H1 (cell line): Measurements from ENCODE around the gene SSX2IP. TPM values are rescaled to one million over a fixed set of nuclear protein-coding genes. Genes with fewer than 3 reads are reported as not detected.

Experiments
- CREB1 ChIP-seq: IDR thresholded peaks from 2 replicates; pipeline ENCODE4 v1.6.1; 2012; ENCODE audit warnings: inconsistent platforms
- KDM1A ChIP-seq: fragments of 200-600, 300-600 bp; sonication (generic); IDR thresholded peaks from 2 replicates; pipeline ENCODE4 v1.7.1; 2016; ENCODE audit warnings: mild to moderate bottlenecking, low read length, borderline replicate concordance
- KDM4A ChIP-seq: IDR thresholded peaks from one replicate; pipeline ENCODE4 v1.7.1; 2012; ENCODE audit warnings: low read depth, mild to moderate bottlenecking, moderate library complexity, low read length, inconsistent platforms; ENCODE audit not compliant: severe bottlenecking
- MAFK ChIP-seq: IDR thresholded peaks from 2 replicates; pipeline ENCODE4 v1.6.1; 2012; ENCODE audit warnings: low read depth, mild to moderate bottlenecking, improper control_type of control experiment, low read length
- NANOG ChIP-seq: IDR thresholded peaks from 2 replicates; pipeline ENCODE4 v1.6.1; 2011; ENCODE audit warnings: low read length, low read depth, mild to moderate bottlenecking, inconsistent platforms; ENCODE audit not compliant: insufficient read depth, poor library complexity, severe bottlenecking
- PHF8 ChIP-seq: fragments of 200-600 bp; sonication (generic); conservative IDR thresholded peaks from 2 replicates; pipeline ENCODE4 v1.7.1; 2012; ENCODE audit warnings: low read depth, mild to moderate bottlenecking, inconsistent platforms, low read length, moderate library complexity
- SIX5 ChIP-seq: IDR thresholded peaks from 2 replicates; pipeline ENCODE4 v1.6.1; 2011; ENCODE audit warnings: mild to moderate bottlenecking, low read depth, low read length
- SP1 ChIP-seq: IDR thresholded peaks from 2 replicates; pipeline ENCODE4 v1.6.1; 2011; ENCODE audit warnings: low read depth, low read length
- SP4 ChIP-seq: IDR thresholded peaks from 2 replicates; pipeline ENCODE4 v1.6.1; 2012; ENCODE audit warnings: low read length, inconsistent platforms
- TAF1 ChIP-seq: IDR thresholded peaks from 2 replicates; pipeline ENCODE4 v1.6.1; 2011; ENCODE audit warnings: mild to moderate bottlenecking, low read depth, low read length
- polyA plus RNA-seq, 7 experiments: library from polyadenylated mRNA; depleted of rRNA in 3 of 7; stranded (reverse) in 5 of 7; unstranded in 2 of 7; fragments of >200 nt in 5 of 7; fragments of 200-250 nt in 2 of 7; gene quantifications; 1 replicate in 5 of 7; 2 replicates in 1 of 7; 4 replicates in 1 of 7; pipeline versions ENCODE4 v1.2.1 to v1.2.3, GENCODE V29; 2011 to 2013; ENCODE audit warnings: missing spikeins in 2 of 7, mixed read lengths in 2 of 7
- total RNA-seq: library from RNA; stranded (reverse); fragmentation: NEBNext Ultra II Directional; extraction: Animal tissue kit (Norgen Biotek cat#: 25700); gene quantifications from 2 replicates; pipeline ENCODE4 v1.2.1, GENCODE V29; 2021
- TF ChIP-seq, protein P1 (sequence below): fragments of 300-600 bp; sonication (generic); IDR thresholded peaks from 2 replicates; pipeline ENCODE4 v1.7.1; 2012; ENCODE audit warnings: low read length, moderate library complexity, mild to moderate bottlenecking, inconsistent platforms; ENCODE audit not compliant: insufficient replicate concordance

SSX2IP gene
- total and polyA plus RNA-seq, 2 of the 8 experiments (the other 6 are each of a cell fraction or from before 2014, with no cell fraction given), result 4.0 to 31.3 TPM

DNA sequence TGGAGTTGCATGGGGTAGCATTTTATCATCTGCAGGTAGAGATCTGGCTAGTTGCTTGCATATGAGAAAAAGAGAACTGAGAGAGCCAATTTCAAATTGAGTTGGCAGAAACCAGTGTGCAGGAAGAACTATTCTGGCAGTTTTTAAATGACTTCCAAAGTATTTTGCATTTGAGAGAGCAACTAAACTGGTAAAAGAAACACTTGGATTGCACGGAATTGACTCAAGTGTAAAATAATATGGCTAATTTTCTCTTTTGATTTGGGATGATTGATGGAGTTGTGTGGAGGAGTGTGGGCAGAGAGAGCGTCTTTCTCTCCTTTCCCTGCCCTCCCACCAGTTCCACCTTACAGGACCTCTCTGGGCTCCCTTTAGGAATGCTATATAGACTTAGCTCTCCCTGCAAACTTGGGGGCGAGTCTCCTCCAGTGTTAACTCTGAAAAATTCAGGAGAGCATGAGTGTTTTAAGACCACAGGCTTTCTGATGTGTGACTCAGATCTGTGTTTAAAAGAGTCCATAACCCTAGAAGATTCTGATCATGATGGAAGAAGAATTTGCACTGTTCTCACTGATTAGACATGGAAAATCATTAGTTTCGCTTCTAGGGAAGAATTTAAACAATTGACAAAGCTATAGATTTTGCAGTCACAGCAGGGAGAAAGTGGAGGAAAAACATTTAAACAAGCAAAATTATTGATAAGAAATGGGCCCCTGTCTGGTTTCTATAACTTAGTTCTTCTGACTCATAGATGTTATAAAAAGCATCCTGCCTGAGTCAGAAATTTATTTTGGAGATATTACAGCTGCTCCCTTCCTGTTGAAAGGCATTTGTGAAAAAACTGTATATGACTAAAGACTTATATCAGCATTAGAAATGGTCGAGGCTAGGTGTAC, 91.2 kb downstream of the SSX2IP start (continued):
- TF ChIP-seq, protein P1, sequence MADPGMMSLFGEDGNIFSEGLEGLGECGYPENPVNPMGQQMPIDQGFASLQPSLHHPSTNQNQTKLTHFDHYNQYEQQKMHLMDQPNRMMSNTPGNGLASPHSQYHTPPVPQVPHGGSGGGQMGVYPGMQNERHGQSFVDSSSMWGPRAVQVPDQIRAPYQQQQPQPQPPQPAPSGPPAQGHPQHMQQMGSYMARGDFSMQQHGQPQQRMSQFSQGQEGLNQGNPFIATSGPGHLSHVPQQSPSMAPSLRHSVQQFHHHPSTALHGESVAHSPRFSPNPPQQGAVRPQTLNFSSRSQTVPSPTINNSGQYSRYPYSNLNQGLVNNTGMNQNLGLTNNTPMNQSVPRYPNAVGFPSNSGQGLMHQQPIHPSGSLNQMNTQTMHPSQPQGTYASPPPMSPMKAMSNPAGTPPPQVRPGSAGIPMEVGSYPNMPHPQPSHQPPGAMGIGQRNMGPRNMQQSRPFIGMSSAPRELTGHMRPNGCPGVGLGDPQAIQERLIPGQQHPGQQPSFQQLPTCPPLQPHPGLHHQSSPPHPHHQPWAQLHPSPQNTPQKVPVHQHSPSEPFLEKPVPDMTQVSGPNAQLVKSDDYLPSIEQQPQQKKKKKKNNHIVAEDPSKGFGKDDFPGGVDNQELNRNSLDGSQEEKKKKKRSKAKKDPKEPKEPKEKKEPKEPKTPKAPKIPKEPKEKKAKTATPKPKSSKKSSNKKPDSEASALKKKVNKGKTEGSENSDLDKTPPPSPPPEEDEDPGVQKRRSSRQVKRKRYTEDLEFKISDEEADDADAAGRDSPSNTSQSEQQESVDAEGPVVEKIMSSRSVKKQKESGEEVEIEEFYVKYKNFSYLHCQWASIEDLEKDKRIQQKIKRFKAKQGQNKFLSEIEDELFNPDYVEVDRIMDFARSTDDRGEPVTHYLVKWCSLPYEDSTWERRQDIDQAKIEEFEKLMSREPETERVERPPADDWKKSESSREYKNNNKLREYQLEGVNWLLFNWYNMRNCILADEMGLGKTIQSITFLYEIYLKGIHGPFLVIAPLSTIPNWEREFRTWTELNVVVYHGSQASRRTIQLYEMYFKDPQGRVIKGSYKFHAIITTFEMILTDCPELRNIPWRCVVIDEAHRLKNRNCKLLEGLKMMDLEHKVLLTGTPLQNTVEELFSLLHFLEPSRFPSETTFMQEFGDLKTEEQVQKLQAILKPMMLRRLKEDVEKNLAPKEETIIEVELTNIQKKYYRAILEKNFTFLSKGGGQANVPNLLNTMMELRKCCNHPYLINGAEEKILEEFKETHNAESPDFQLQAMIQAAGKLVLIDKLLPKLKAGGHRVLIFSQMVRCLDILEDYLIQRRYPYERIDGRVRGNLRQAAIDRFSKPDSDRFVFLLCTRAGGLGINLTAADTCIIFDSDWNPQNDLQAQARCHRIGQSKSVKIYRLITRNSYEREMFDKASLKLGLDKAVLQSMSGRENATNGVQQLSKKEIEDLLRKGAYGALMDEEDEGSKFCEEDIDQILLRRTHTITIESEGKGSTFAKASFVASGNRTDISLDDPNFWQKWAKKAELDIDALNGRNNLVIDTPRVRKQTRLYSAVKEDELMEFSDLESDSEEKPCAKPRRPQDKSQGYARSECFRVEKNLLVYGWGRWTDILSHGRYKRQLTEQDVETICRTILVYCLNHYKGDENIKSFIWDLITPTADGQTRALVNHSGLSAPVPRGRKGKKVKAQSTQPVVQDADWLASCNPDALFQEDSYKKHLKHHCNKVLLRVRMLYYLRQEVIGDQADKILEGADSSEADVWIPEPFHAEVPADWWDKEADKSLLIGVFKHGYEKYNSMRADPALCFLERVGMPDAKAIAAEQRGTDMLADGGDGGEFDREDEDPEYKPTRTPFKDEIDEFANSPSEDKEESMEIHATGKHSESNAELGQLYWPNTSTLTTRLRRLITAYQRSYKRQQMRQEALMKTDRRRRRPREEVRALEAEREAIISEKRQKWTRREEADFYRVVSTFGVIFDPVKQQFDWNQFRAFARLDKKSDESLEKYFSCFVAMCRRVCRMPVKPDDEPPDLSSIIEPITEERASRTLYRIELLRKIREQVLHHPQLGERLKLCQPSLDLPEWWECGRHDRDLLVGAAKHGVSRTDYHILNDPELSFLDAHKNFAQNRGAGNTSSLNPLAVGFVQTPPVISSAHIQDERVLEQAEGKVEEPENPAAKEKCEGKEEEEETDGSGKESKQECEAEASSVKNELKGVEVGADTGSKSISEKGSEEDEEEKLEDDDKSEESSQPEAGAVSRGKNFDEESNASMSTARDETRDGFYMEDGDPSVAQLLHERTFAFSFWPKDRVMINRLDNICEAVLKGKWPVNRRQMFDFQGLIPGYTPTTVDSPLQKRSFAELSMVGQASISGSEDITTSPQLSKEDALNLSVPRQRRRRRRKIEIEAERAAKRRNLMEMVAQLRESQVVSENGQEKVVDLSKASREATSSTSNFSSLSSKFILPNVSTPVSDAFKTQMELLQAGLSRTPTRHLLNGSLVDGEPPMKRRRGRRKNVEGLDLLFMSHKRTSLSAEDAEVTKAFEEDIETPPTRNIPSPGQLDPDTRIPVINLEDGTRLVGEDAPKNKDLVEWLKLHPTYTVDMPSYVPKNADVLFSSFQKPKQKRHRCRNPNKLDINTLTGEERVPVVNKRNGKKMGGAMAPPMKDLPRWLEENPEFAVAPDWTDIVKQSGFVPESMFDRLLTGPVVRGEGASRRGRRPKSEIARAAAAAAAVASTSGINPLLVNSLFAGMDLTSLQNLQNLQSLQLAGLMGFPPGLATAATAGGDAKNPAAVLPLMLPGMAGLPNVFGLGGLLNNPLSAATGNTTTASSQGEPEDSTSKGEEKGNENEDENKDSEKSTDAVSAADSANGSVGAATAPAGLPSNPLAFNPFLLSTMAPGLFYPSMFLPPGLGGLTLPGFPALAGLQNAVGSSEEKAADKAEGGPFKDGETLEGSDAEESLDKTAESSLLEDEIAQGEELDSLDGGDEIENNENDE, result no peak
- no peak for TF ChIP-seq KDM4A
- TF ChIP-seq CREB1, result no peak
- TF ChIP-seq NANOG, result no peak
- TF ChIP-seq KDM1A, result no peak
- no peak for TF ChIP-seq PHF8
- no peak for TF ChIP-seq TAF1
- TF ChIP-seq SP1, result no peak
- TF ChIP-seq SIX5, result no peak
- no peak for TF ChIP-seq MAFK
- no peak for TF ChIP-seq SP4
